ENCODE measurements around the gene ERN1. TPM values are rescaled to one million over a fixed set of nuclear protein-coding genes. Genes with fewer than 3 reads are reported as not detected.

ERN1 gene
- polyA plus RNA-seq, 1 experiment: 8.6 TPM

DNA sequence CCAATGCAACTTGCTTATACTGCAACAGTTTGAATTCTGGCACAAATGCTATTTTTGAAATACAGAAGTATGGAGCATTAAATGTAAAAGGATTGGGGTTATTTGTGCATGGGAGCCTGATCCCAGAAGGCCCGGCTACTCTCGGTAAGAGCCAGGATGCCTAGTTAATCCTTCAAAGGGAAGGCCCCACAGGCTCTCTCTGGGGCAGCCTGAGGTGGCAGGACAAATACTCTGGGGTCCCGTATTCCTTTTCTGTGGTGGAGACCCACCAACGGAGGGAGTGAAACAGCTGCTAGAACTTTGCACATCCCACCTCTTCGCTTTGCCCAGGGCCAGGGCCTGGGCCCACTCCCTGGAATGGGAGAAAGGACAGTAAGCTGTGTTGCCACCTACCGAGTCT is 30.4 kb downstream of the ERN1 start:
- no peak for DNase-seq (ENCODE audit: low read depth)
- peaks cover 1% of the 10 kb centered on the region; the same call in 1 of the 2 replicates for H3K36me3 ChIP-seq (ENCODE audit: control insufficient read depth, insufficient read depth, low read length)
- TF ChIP-seq, protein P1, sequence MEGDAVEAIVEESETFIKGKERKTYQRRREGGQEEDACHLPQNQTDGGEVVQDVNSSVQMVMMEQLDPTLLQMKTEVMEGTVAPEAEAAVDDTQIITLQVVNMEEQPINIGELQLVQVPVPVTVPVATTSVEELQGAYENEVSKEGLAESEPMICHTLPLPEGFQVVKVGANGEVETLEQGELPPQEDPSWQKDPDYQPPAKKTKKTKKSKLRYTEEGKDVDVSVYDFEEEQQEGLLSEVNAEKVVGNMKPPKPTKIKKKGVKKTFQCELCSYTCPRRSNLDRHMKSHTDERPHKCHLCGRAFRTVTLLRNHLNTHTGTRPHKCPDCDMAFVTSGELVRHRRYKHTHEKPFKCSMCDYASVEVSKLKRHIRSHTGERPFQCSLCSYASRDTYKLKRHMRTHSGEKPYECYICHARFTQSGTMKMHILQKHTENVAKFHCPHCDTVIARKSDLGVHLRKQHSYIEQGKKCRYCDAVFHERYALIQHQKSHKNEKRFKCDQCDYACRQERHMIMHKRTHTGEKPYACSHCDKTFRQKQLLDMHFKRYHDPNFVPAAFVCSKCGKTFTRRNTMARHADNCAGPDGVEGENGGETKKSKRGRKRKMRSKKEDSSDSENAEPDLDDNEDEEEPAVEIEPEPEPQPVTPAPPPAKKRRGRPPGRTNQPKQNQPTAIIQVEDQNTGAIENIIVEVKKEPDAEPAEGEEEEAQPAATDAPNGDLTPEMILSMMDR (IDR thresholded peaks at IDR 0.05; ENCODE audit: insufficient read depth, low read depth, low read length): no peak
- CTCF ChIA-PET: no interaction called here
- no peak overlapping the region for H3K4me3 ChIP-seq (ENCODE audit: low read depth, low read length)
- H3K27me3 ChIP-seq (ENCODE audit: control insufficient read depth, insufficient read depth, low read length): no peaks in the 10 kb centered on the region
- POLR2A ChIA-PET: no interaction called here

- ChIA-PET CTCF (interaction anchor here (0.6 to 1.3 kb wide), 3 partner anchors 21 to 210 kb away, joined by 3 read pairs; no protein-coding TSS in a partner anchor), POLR2A (interaction anchor here (0.6 kb wide), 1 partner anchor 175 kb away, joined by 3 read pairs; no protein-coding TSS in a partner anchor)
- TF ChIP-seq, protein P1 (IDR thresholded peaks at IDR 0.05; ENCODE audit: insufficient read depth, low read depth, low read length): no peak
- Histone ChIP-seq H3K27me3 (ENCODE audit: control insufficient read depth, insufficient read depth, low read length) (no peaks in the 10 kb centered on the region), H3K4me3 (ENCODE audit: low read depth, low read length) (no peak overlapping the region), H3K36me3 (ENCODE audit: control insufficient read depth, insufficient read depth, low read length) (peaks cover 3% of the 10 kb centered on the region; the same call in 1 of the 2 replicates)
- DNase-seq (ENCODE audit: low read depth): no peak
Measured at GRCh38 chr17:64097196-64097936, 32.6 kb downstream of the ERN1 start.

- CTCF ChIA-PET: interaction anchor here (0.7 kb wide), 1 partner anchor 36 kb away, joined by 3 read pairs; no protein-coding TSS in a partner anchor
- POLR2A ChIA-PET: no interaction called here
- no peak overlapping the region for H3K4me3 ChIP-seq (ENCODE audit: low read depth, low read length)
- H3K36me3 ChIP-seq (ENCODE audit: control insufficient read depth, insufficient read depth, low read length): peaks cover 3% of the 10 kb centered on the region; the same call in 1 of the 2 replicates
- DNase-seq (ENCODE audit: low read depth): no peak
- no peaks in the 10 kb centered on the region for H3K27me3 ChIP-seq (ENCODE audit: control insufficient read depth, insufficient read depth, low read length)
- TF ChIP-seq, protein P1 (IDR thresholded peaks at IDR 0.05; ENCODE audit: insufficient read depth, low read depth, low read length): no peak
Measured at GRCh38 chr17:64096037-64096436, 33.9 kb downstream of the ERN1 start.

GRCh38 chr17:64095144-64095882 is 34.6 kb downstream of the ERN1 start:
- Histone ChIP-seq H3K4me3 (ENCODE audit: low read depth, low read length) (no peak overlapping the region), H3K27me3 (ENCODE audit: control insufficient read depth, insufficient read depth, low read length) (no peaks in the 10 kb centered on the region), H3K36me3 (ENCODE audit: control insufficient read depth, insufficient read depth, low read length) (peaks cover 3% of the 10 kb centered on the region; the same call in 1 of the 2 replicates)
- TF ChIP-seq, protein P1 (IDR thresholded peaks at IDR 0.05; ENCODE audit: insufficient read depth, low read depth, low read length): no peak
- ChIA-PET CTCF (interaction anchor here (0.7 to 1.3 kb wide), 2 partner anchors 13 to 36 kb away, joined by 3 read pairs; no protein-coding TSS in a partner anchor), POLR2A (no interaction called here)
- no peak for DNase-seq (ENCODE audit: low read depth)

DNA sequence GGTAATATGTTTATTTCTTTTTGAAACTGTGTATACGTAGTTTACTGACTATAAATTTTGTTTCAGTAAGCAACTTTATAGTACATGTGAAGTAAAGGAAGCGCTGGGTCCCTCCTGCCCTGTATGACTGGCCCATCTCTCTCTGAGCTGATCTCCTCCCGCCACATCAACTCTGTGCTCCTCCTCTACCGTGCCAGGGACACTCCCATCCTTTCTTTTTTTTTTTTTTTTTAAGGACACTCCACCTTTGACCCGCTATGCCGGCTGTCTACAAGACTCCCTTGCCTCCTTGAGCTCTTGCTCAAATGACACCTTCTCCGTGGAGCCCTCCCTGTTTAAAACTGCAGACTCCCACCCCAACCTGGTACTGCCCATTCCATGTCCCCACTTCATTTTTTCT is 35.5 kb downstream of the ERN1 start:
- Histone ChIP-seq H3K36me3 (ENCODE audit: control insufficient read depth, insufficient read depth, low read length) (peaks cover 3% of the 10 kb centered on the region; the same call in 1 of the 2 replicates), H3K27me3 (ENCODE audit: control insufficient read depth, insufficient read depth, low read length) (no peaks in the 10 kb centered on the region), H3K4me3 (ENCODE audit: low read depth, low read length) (no peak overlapping the region)
- ChIA-PET POLR2A (no interaction called here), CTCF (interaction anchor here (0.7 to 1.3 kb wide), 2 partner anchors 12 to 19 kb away, joined by 3 read pairs; no protein-coding TSS in a partner anchor)
- TF ChIP-seq, protein P1 (IDR thresholded peaks at IDR 0.05; ENCODE audit: insufficient read depth, low read depth, low read length): no peak
- DNase-seq (ENCODE audit: low read depth): no peak
